HL-60 (cell line): Measurements from ENCODE around the gene EGLN1.

ENCODE experiments used
- CTCF ChIP-seq: IDR thresholded peaks from one replicate; pipeline ENCODE4 v1.5.1; 2011; ENCODE audit warnings: low read length, control low read depth, inconsistent platforms; ENCODE audit not compliant: insufficient read depth
- POLR2AphosphoS5 ChIP-seq: IDR thresholded peaks from 2 replicates; pipeline ENCODE4 v1.6.1; 2012; ENCODE audit warnings: low read depth

GRCh38 chr1:231421546-231421970 is 529 bp downstream of the EGLN1 start:
- no peak for TF ChIP-seq CTCF
- no peak for TF ChIP-seq POLR2AphosphoS5
